ENCODE results near the gene C6orf52. TPM values are rescaled to one million over a fixed set of nuclear protein-coding genes. Genes with fewer than 3 reads are reported as not detected.

The C6orf52 gene
- total and polyA plus RNA-seq, 9 of the 15 experiments (the other 6 are each of a cell fraction or from before 2014, with no cell fraction given): 6.7 to 37.0 (median 11.1) TPM

DNA sequence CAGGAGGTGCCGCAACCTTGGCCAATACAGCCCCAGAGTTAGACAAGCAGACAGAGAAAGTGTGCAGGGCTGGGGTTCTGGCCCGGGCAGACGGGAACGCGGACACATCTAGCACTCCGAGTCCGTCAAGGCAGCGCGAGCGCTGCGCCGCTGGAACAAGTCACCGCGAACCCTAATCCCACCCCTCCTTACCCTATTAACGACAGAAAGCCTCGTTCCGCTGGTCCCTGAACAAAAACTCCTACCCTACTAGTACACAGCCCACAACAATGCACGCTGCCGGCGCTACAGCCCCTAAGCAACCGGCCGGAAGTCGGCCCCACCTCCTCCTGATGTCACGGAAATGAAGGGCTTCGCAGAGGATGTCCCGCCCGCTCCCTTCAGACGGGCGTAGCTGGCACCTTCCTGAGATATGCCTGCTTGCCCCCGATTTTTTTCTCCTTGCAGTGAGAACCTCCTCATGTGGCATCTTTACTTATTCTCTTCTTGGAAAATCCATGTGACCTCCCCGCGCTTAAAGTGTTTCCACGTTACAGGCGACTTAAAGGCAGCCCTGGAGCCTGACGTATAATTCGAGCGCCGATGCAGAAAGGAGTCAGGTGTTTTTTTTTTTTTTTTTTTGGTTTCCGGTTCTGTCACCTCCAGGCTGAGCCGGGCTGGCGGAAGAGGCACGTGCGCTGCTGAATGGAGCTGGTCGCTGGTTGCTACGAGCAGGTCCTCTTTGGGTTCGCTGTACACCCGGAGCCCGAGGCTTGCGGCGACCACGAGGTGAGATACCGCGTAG is at the start of gene C6orf52, which contains the start of gene PAK1IP1 (continued):
- no peak for TF ChIP-seq THRA (IDR thresholded peaks at IDR 0.05)
- no peak for TF ChIP-seq MCM2 (IDR thresholded peaks at IDR 0.05; ENCODE audit: low read depth)
- no peak; the same call in none of the 2 replicates for TF ChIP-seq TEAD4 (IDR thresholded peaks at IDR 0.05; ENCODE audit: low read length)
- TF ChIP-seq TEAD4 (CRISPR knock-in tag; IDR thresholded peaks at IDR 0.05; ENCODE audit: borderline replicate concordance): no peak
- TF ChIP-seq ZNF717 (CRISPR knock-in tag; IDR thresholded peaks at IDR 0.05): no peak
- TF ChIP-seq HNRNPK (IDR thresholded peaks at IDR 0.05; ENCODE audit: low read depth, low read length, poor library complexity, severe bottlenecking): no peak
- TF ChIP-seq EHMT2 (IDR thresholded peaks at IDR 0.05): 0 out of 2 replicates have a peak, but pooled peaks have one; percentile 4
- no peak for TF ChIP-seq ZNF780A (CRISPR knock-in tag; IDR thresholded peaks at IDR 0.05)
- peak; percentile 43; the same call in 1 of the 2 replicates for TF ChIP-seq ATF3 (IDR thresholded peaks at IDR 0.05)
- TF ChIP-seq ATF3 (CRISPR knock-in tag; conservative IDR thresholded peaks at IDR 0.05): peak; percentile 79; the same call in 1 of the 2 replicates
- no peak for TF ChIP-seq MCM7 (IDR thresholded peaks at IDR 0.05)
- no peak for TF ChIP-seq ZKSCAN8 (CRISPR knock-in tag; IDR thresholded peaks at IDR 0.05)
- TF ChIP-seq U2AF1 (optimal IDR thresholded peaks at IDR 0.05; ENCODE audit: low read depth, low read length): no peak
- TF ChIP-seq GABPB1 (CRISPR knock-in tag; IDR thresholded peaks at IDR 0.05): peak; percentile 95
- TF ChIP-seq SNRNP70 (optimal IDR thresholded peaks at IDR 0.05; ENCODE audit: low read depth, low read length): no peak
- peak; percentile 98 for TF ChIP-seq SP1 (CRISPR knock-in tag; IDR thresholded peaks at IDR 0.05)
- TF ChIP-seq, protein P1, sequence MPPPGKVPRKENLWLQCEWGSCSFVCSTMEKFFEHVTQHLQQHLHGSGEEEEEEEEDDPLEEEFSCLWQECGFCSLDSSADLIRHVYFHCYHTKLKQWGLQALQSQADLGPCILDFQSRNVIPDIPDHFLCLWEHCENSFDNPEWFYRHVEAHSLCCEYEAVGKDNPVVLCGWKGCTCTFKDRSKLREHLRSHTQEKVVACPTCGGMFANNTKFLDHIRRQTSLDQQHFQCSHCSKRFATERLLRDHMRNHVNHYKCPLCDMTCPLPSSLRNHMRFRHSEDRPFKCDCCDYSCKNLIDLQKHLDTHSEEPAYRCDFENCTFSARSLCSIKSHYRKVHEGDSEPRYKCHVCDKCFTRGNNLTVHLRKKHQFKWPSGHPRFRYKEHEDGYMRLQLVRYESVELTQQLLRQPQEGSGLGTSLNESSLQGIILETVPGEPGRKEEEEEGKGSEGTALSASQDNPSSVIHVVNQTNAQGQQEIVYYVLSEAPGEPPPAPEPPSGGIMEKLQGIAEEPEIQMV (tag; conservative IDR thresholded peaks at IDR 0.05; ENCODE audit: low read depth): no peak
- peak; percentile 98 for TF ChIP-seq POLR2A (conservative IDR thresholded peaks at IDR 0.05)
